HCT116 (cell line): Measurements from ENCODE around the gene MT1G. TPM values are rescaled to one million over a fixed set of nuclear protein-coding genes. Genes with fewer than 3 reads are reported as not detected.

Source experiments
- ATAC-seq: fragments of 200-7000 bp; cut with Tn5 transposase; 2 replicates; pipeline ENCODE4 v1.9.1; 2020; ENCODE audit warnings: mild to moderate bottlenecking, moderate library complexity
- BruUV-seq: library from RNA; stranded (reverse); fragments of 400-500 nt; replicated peaks from 2 replicates; lab custom pipeline; 2021; lab: Mats Ljungman, UMichigan
- CTCF ChIA-PET: fragments of 300-600 bp; sonication (Branson Sonifier 250); formaldehyde crosslinking; loops from one replicate; lab custom pipeline; 2021; ENCODE audit warnings: antibody characterized with exemption; lab: Charles Lee
- POLR2A ChIA-PET: fragments of 300-600, 350-600 bp; sonication (Branson Sonifier 250); formaldehyde crosslinking; loops from one replicate; lab custom pipeline; 2021; ENCODE audit warnings: antibody characterized with exemption; lab: Charles Lee
- RAD21 ChIA-PET, 2 experiments: fragments of 300-600 bp; sonication (Branson Sonifier 250); formaldehyde crosslinking; loops; one replicate each; lab custom pipeline; 2023; ENCODE audit warnings: low total read pairs in 2 of 2; ENCODE audit not compliant: uncharacterized antibody in 2 of 2, unreplicated experiment in 2 of 2, low non-redundant PET in 1 of 2; lab: Charles Lee
- DNase-seq: peaks from one replicate; pipeline ENCODE4 v3.0.0-alpha.2; 2010; ENCODE audit warnings: low read depth, low spot score
- H2AFZ ChIP-seq: fragments of 200-600 bp; shearing (Covaris generic), sonication (generic); 2 replicates; pipeline ENCODE4 v1.6.1; 2017; ENCODE audit warnings: low read depth, mixed run types, mixed read lengths, antibody characterized with exemption, low read length; ENCODE audit not compliant: poor library complexity, severe bottlenecking
- H3K27ac ChIP-seq: 2 replicates; pipeline ENCODE4 v1.5.1; 2012; ENCODE audit warnings: low read depth, low read length
- H3K27me3 ChIP-seq: fragments of 200-600 bp; sonication (generic); 2 replicates; pipeline ENCODE4 v1.6.1; 2016; ENCODE audit warnings: mixed run types, low read length, mixed read lengths; ENCODE audit not compliant: insufficient read depth
- H3K36me3 ChIP-seq, 2 experiments: fragments of 200-500 bp in 1 of 2; fragments of 200-600 bp in 1 of 2; sonication (Bioruptor generic) in 1 of 2; sonication (generic) in 1 of 2; 2 replicates each; pipeline versions ENCODE4 v1.5.1 to v1.6.1; 2014 to 2016; ENCODE audit warnings: low read length in 2 of 2, inconsistent platforms in 1 of 2, mixed read lengths in 1 of 2, mixed run types in 1 of 2; ENCODE audit not compliant: insufficient read depth in 2 of 2, control insufficient read depth in 1 of 2
- H3K4me1 ChIP-seq, 2 experiments: fragments of 200-600 bp in 1 of 2; sonication (generic) in 1 of 2; 2 replicates each; pipeline versions ENCODE4 v1.5.1 to v1.6.1; 2012 to 2017; ENCODE audit warnings: low read length in 2 of 2, inconsistent platforms in 1 of 2, mild to moderate bottlenecking in 1 of 2, mixed read lengths in 1 of 2, mixed run types in 1 of 2, moderate library complexity in 1 of 2; ENCODE audit not compliant: insufficient read depth in 2 of 2, control insufficient read depth in 1 of 2
- H3K4me2 ChIP-seq: fragments of 200-600 bp; sonication (generic); 2 replicates; pipeline ENCODE4 v1.6.1; 2017; ENCODE audit warnings: mixed run types, low read length, mixed read lengths
- H3K4me3 ChIP-seq, 2 experiments: fragments of 200-600 bp in 1 of 2; sonication (generic) in 1 of 2; replicated peaks in 1 of 2; 2 replicates each; pipeline ENCODE4 v1.5.1; 2011 to 2016; ENCODE audit warnings: low read length in 2 of 2, control low read depth in 1 of 2, low read depth in 1 of 2, mild to moderate bottlenecking in 1 of 2, mixed read lengths in 1 of 2, mixed run types in 1 of 2
- H3K79me2 ChIP-seq: fragments of 200-600 bp; sonication (generic); 2 replicates; pipeline ENCODE4 v1.6.1; 2017; ENCODE audit warnings: mild to moderate bottlenecking, mixed run types, low read length, moderate library complexity, mixed read lengths; ENCODE audit not compliant: insufficient read depth
- H3K9ac ChIP-seq: fragments of 200-600 bp; sonication (generic); 2 replicates; pipeline ENCODE4 v1.6.1; 2016; ENCODE audit warnings: low read length, mixed read lengths
- H3K9me2 ChIP-seq: fragments of 200-600 bp; sonication (generic), shearing (Covaris generic); 2 replicates; pipeline ENCODE4 v1.6.1; 2017; ENCODE audit warnings: mixed run types, mild to moderate bottlenecking, moderate library complexity; ENCODE audit not compliant: insufficient read depth
- H3K9me3 ChIP-seq, 2 experiments: fragments of 200-500 bp in 1 of 2; fragments of 200-600 bp in 1 of 2; sonication (Bioruptor generic) in 1 of 2; sonication (generic) in 1 of 2; 2 replicates each; pipeline ENCODE4 v1.6.1; 2014 to 2017; ENCODE audit warnings: low read length in 2 of 2, mixed read lengths in 2 of 2, inconsistent platforms in 1 of 2, low read depth in 1 of 2, mild to moderate bottlenecking in 1 of 2, mixed run types in 1 of 2, moderate library complexity in 1 of 2; ENCODE audit not compliant: control insufficient read depth in 1 of 2, insufficient read depth in 1 of 2
- H4K20me1 ChIP-seq: fragments of 200-600 bp; sonication (generic), shearing (Covaris generic); 2 replicates; pipeline ENCODE4 v1.6.1; 2017; ENCODE audit warnings: mixed run types, mild to moderate bottlenecking, moderate library complexity; ENCODE audit not compliant: insufficient read depth
- ATF3 ChIP-seq: IDR thresholded peaks from 2 replicates; pipeline ENCODE4 v1.6.1; 2012
- CBX3 ChIP-seq: IDR thresholded peaks from 2 replicates; pipeline ENCODE4 v1.6.1; 2012; ENCODE audit warnings: low read depth
- CEBPB ChIP-seq: IDR thresholded peaks from 2 replicates; pipeline ENCODE4 v1.6.1; 2012; ENCODE audit warnings: low read depth
- EGR1 ChIP-seq: IDR thresholded peaks from 2 replicates; pipeline ENCODE4 v1.6.1; 2012; ENCODE audit warnings: low read depth
- ELF1 ChIP-seq: IDR thresholded peaks from 2 replicates; pipeline ENCODE4 v1.6.1; 2012; ENCODE audit warnings: low read depth, borderline replicate concordance
- EZH2 ChIP-seq: fragments of 200-600 bp; sonication (generic); IDR thresholded peaks from 2 replicates; pipeline ENCODE4 v1.6.1; 2017; ENCODE audit warnings: antibody characterized with exemption, mixed run types
- FOSL1 ChIP-seq: IDR thresholded peaks from 2 replicates; pipeline ENCODE4 v1.6.1; 2012; ENCODE audit warnings: low read depth
- JUND ChIP-seq: IDR thresholded peaks from 2 replicates; pipeline ENCODE4 v1.6.1; 2012
- POLR2A ChIP-seq: IDR thresholded peaks from 2 replicates; pipeline ENCODE4 v1.7.0; 2011; ENCODE audit warnings: borderline replicate concordance; ENCODE audit not compliant: insufficient read depth, insufficient read length; ENCODE audit errors: extremely low read depth
- RAD21 ChIP-seq: IDR thresholded peaks from 2 replicates; pipeline ENCODE4 v1.6.1; 2012; ENCODE audit warnings: low read depth, mild to moderate bottlenecking
- SP1 ChIP-seq: IDR thresholded peaks from 2 replicates; pipeline ENCODE4 v1.6.1; 2012; ENCODE audit warnings: low read depth
- SRF ChIP-seq: IDR thresholded peaks from 2 replicates; pipeline ENCODE4 v1.6.1; 2012; ENCODE audit warnings: low read depth
- YY1 ChIP-seq: IDR thresholded peaks from 2 replicates; pipeline ENCODE4 v1.6.1; 2011; ENCODE audit warnings: low read length, low read depth, moderate library complexity, mild to moderate bottlenecking; ENCODE audit not compliant: insufficient replicate concordance; ENCODE audit errors: extremely low read depth
- ZBTB33 ChIP-seq: IDR thresholded peaks from 2 replicates; pipeline ENCODE4 v1.6.1; 2011; ENCODE audit warnings: mild to moderate bottlenecking, low read length, moderate library complexity; ENCODE audit not compliant: insufficient replicate concordance; ENCODE audit errors: extremely low read depth
- ZNF274 ChIP-seq: fragments of 200-500 bp; sonication (Bioruptor generic); IDR thresholded peaks from 2 replicates; pipeline ENCODE4 v1.6.1; 2014; ENCODE audit warnings: mild to moderate bottlenecking, low read depth, low read length, inconsistent platforms
- intact Hi-C: fragments of 100-400 bp; cut with micrococcal nuclease; formaldehyde crosslinking; loops from 2 replicates; pipeline ENCODE4 v1.10.0; 2022
- total RNA-seq: library from RNA; stranded (reverse); gene quantifications from one replicate; pipeline ENCODE4 v1.2.1, GENCODE V29; 2021; ENCODE audit not compliant: unreplicated experiment

The MT1G gene
- total RNA-seq, 1 experiment from 2014 or later, result 1.2 TPM

DNA sequence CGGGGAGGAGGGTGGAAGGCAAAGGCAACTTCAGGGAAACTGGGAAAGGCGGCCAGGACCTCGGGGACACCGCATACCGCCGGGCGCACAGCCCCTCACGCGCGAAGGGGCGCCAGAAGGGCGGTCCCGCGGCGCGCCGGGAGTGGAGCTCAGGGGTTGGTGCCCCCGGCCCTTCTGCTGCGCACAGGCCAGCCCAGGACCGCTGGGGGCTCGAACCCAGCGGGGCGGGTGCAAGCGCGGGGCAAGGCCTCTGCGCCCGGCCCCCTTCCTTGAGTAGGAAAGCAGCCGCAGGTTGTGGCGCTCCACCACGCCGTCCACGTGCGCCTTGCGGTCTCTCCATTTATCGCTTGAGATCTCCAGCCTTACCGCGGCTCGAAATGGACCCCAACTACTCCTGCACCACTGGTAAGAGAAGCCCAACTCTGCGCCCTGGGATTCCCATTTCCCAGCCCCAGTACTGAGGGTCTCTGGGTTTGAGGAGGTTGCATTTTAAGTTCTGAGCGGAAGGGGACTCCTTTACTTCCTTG is 32.4 kb downstream of the MT1G start:
- Histone ChIP-seq H3K4me2 (no peak overlapping the region), H3K79me2 (no peaks in the 10 kb centered on the region), H3K4me3 (no peak overlapping the region), H3K27ac (no peak overlapping the region), H4K20me1 (no peaks in the 10 kb centered on the region), H3K9ac (no peak overlapping the region), H3K36me3 (no peaks in the 10 kb centered on the region), H3K27me3 (no peaks in the 10 kb centered on the region), H3K9me3 (no peaks in the 10 kb centered on the region), H2AFZ (no peak overlapping the region), H3K4me1 (peaks cover 0 to 12% of the 10 kb centered on the region in 2 experiments; a peak in 2 of 4 replicates), H3K9me2 (no peaks in the 10 kb centered on the region)
- ATAC-seq (no peak), DNase-seq (no peak)
- intact Hi-C loops, result no loop called here
- ChIA-PET CTCF (no interaction called here), RAD21 (no interaction called here), POLR2A (no interaction called here)
- BruUV-seq, result no TSS peak
- no peak for TF ChIP-seq RAD21
- TF ChIP-seq JUND, result no peak
- TF ChIP-seq EZH2, result no peak
- TF ChIP-seq CEBPB, result no peak
- TF ChIP-seq ZNF274, result no peak

DNA sequence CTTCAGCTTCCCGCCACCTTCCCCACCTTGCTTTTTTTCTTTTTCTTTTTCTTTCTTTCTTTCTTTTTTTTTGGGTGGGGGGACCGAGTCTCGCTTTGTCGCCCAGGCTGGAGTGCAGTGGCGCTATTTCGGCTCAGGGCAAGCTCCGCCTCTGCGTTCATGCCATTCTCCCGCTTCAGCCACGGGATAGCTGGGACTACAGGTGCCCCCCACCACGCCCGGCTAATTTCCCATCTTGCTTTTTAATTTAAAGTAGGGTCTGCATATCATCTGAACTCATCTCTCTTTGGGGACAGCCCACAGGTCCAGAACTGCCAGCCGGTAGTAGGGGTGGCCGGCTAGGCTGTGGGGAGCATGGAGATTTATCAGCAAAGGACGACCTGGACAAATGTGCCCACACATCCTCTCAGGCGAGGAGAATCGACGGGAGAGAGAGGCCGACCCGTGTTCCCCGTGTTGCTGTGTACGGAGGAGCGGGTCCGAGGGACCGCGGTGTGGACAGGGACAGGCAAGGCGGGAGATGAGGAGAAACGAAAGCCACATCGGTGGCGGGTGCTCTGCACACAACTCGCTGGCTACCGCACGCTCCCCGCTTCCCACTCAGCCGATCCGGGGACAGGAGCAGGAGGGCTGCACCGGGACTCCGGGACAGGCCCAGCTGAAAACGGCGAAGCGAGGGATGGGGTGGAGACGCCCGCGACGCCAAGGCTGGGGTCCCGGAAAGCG is 33.0 kb downstream of the MT1G start:
- POLR2A ChIA-PET, result no interaction called here
- Histone ChIP-seq H3K9me3 (no peaks in the 10 kb centered on the region), H4K20me1 (no peaks in the 10 kb centered on the region), H3K4me3 (no peak overlapping the region), H3K27ac (no peak overlapping the region), H3K27me3 (no peaks in the 10 kb centered on the region), H3K9ac (no peak overlapping the region), H3K4me1 (peaks cover 0 to 12% of the 10 kb centered on the region in 2 experiments; a peak in 2 of 4 replicates), H3K9me2 (no peaks in the 10 kb centered on the region), H2AFZ (no peak overlapping the region), H3K79me2 (no peaks in the 10 kb centered on the region), H3K4me2 (no peak overlapping the region), H3K36me3 (no peaks in the 10 kb centered on the region)
- no TSS peak for BruUV-seq
- ATAC-seq, result no peak
- DNase-seq, result no peak
- CTCF ChIA-PET, result no interaction called here
- intact Hi-C loops, result no loop called here
- RAD21 ChIA-PET, result no interaction called here
- TF ChIP-seq JUND (no peak), EGR1 (no peak), ELF1 (no peak), SRF (no peak), FOSL1 (no peak), ZBTB33 (no peak), YY1 (no peak), CBX3 (no peak), POLR2A (no peak), ZNF274 (no peak), ATF3 (no peak), CEBPB (no peak), RAD21 (no peak), EZH2 (no peak), SP1 (no peak)
